Astrocyte (in vitro differentiated cells and primary cell): ENCODE data around the gene TIGAR. TPM values are rescaled to one million over a fixed set of nuclear protein-coding genes. Genes with fewer than 3 reads are reported as not detected.

Experiments
- DNase-seq: peaks from one replicate; pipeline ENCODE4 v3.0.0-alpha.2; 2010; ENCODE audit warnings: low read depth
- FAIRE-seq: peaks from 2 replicates; lab custom pipeline; 2011; peaks lifted over from hg19 to GRCh38; lab: Jason Lieb, UNC
- H2AFZ ChIP-seq: 2 replicates; pipeline ENCODE4 v1.6.0; 2012; ENCODE audit warnings: low read depth, low read length, inconsistent platforms
- H3K27ac ChIP-seq: 2 replicates; pipeline ENCODE4 v1.5.1; 2011; ENCODE audit warnings: low read depth, low read length, inconsistent platforms
- H3K27me3 ChIP-seq: 2 replicates; pipeline ENCODE4 v1.6.0; 2011; ENCODE audit warnings: low read length, inconsistent platforms; ENCODE audit not compliant: insufficient read depth
- H3K36me3 ChIP-seq: 2 replicates; pipeline ENCODE4 v1.5.1; 2011; ENCODE audit warnings: low read length, inconsistent platforms; ENCODE audit not compliant: insufficient read depth
- H3K4me1 ChIP-seq: 2 replicates; pipeline ENCODE4 v1.5.1; 2011; ENCODE audit warnings: low read length, inconsistent platforms; ENCODE audit not compliant: insufficient read depth
- H3K4me2 ChIP-seq: 2 replicates; pipeline ENCODE4 v1.6.0; 2012; ENCODE audit warnings: low read length, inconsistent platforms
- H3K4me3 ChIP-seq: 2 replicates; pipeline ENCODE4 v1.5.1; 2011; ENCODE audit warnings: low read depth, mild to moderate bottlenecking, low read length, inconsistent platforms; ENCODE audit not compliant: insufficient read depth
- H3K79me2 ChIP-seq: 2 replicates; pipeline ENCODE4 v1.6.0; 2012; ENCODE audit warnings: mild to moderate bottlenecking, low read length, inconsistent platforms; ENCODE audit not compliant: insufficient read depth
- H3K9ac ChIP-seq: 2 replicates; pipeline ENCODE4 v1.6.0; 2012; ENCODE audit warnings: mild to moderate bottlenecking, low read length, inconsistent platforms
- H3K9me3 ChIP-seq: 2 replicates; pipeline ENCODE4 v1.5.1; 2012; ENCODE audit warnings: low read depth, mild to moderate bottlenecking, low read length, inconsistent platforms; ENCODE audit not compliant: insufficient read depth
- H4K20me1 ChIP-seq: 2 replicates; pipeline ENCODE4 v1.6.0; 2012; ENCODE audit warnings: low read length, inconsistent platforms; ENCODE audit not compliant: insufficient read depth
- H3K27ac Mint-ChIP-seq: one replicate; pipeline ENCODE4 v1.8.0; 2021; ENCODE audit warnings: mild to moderate bottlenecking, mixed read lengths; ENCODE audit not compliant: unreplicated experiment
- H3K27me3 Mint-ChIP-seq: one replicate; pipeline ENCODE4 v1.8.0; 2021; ENCODE audit warnings: low read depth, mixed read lengths; ENCODE audit not compliant: unreplicated experiment
- H3K36me3 Mint-ChIP-seq: one replicate; pipeline ENCODE4 v1.8.0; 2021; ENCODE audit warnings: low read depth, mixed read lengths; ENCODE audit not compliant: unreplicated experiment
- H3K4me1 Mint-ChIP-seq: one replicate; pipeline ENCODE4 v1.8.0; 2021; ENCODE audit warnings: low read depth, mixed read lengths; ENCODE audit not compliant: unreplicated experiment
- H3K4me3 Mint-ChIP-seq: one replicate; pipeline ENCODE4 v1.8.0; 2021; ENCODE audit warnings: mild to moderate bottlenecking, moderate library complexity, mixed read lengths; ENCODE audit not compliant: unreplicated experiment
- H3K9me3 Mint-ChIP-seq: one replicate; pipeline ENCODE4 v1.8.0; 2021; ENCODE audit warnings: mild to moderate bottlenecking, mixed read lengths; ENCODE audit not compliant: unreplicated experiment
- CTCF ChIP-seq: IDR thresholded peaks from 2 replicates; pipeline ENCODE4 v1.5.1; 2011; ENCODE audit warnings: low read depth, mild to moderate bottlenecking, inconsistent platforms, low read length, moderate library complexity; ENCODE audit not compliant: insufficient read depth
- EZH2 ChIP-seq: IDR thresholded peaks from 2 replicates; pipeline ENCODE4 v1.6.1; 2012; ENCODE audit warnings: mild to moderate bottlenecking, low read length, inconsistent platforms; ENCODE audit not compliant: insufficient read depth
- total RNA-seq: library from RNA; stranded (reverse); gene quantifications from 2 replicates; pipeline ENCODE4 v1.2.1, GENCODE V29; 2021

Gene TIGAR
- total RNA-seq, 1 donor from 2014 or later, result 91.7 TPM

GRCh38 chr12:4289231-4289878 is 31.7 kb upstream of the TIGAR start:
- Histone ChIP-seq H2AFZ (no peak overlapping the region), H3K4me2 (no peak overlapping the region), H3K9me3 (no peaks in the 10 kb centered on the region), H3K36me3 (no peaks in the 10 kb centered on the region), H3K4me1 (no peaks in the 10 kb centered on the region), H3K9ac (no peak overlapping the region), H3K27ac (no peak overlapping the region), H3K79me2 (no peaks in the 10 kb centered on the region), H3K27me3 (peaks cover 11% of the 10 kb centered on the region), H3K4me3 (no peak overlapping the region), H4K20me1 (peaks cover 7% of the 10 kb centered on the region)
- Mint-ChIP-seq H3K4me3 (no peak overlapping the region), H3K36me3 (peaks cover 43% of the 10 kb centered on the region), H3K27ac (no peak overlapping the region), H3K9me3 (no peaks in the 10 kb centered on the region), H3K27me3 (no peaks in the 10 kb centered on the region), H3K4me1 (peaks cover 36% of the 10 kb centered on the region)
- TF ChIP-seq EZH2, result no peak
- TF ChIP-seq CTCF, result no peak
- no peak for FAIRE-seq
- no peak for DNase-seq

- peak overlapping the region; percentile 68 for H3K27ac Mint-ChIP-seq
Measured at GRCh38 chr12:4289998-4290790, 30.8 kb upstream of the TIGAR start.

More at GRCh38 chr12:4289998-4290790, 30.8 kb upstream of the TIGAR start:
- H3K27ac ChIP-seq, result no peak overlapping the region
- H3K9ac ChIP-seq, result no peak overlapping the region
- H3K4me1 ChIP-seq, result no peaks in the 10 kb centered on the region
- H4K20me1 ChIP-seq, result peaks cover 7% of the 10 kb centered on the region
- peaks cover 13% of the 10 kb centered on the region for H3K27me3 ChIP-seq
- Mint-ChIP-seq H3K4me1 (peaks cover 43% of the 10 kb centered on the region), H3K4me3 (peak overlapping the region; percentile 55), H3K27me3 (no peaks in the 10 kb centered on the region), H3K36me3 (peaks cover 42% of the 10 kb centered on the region), H3K9me3 (peaks cover 1% of the 10 kb centered on the region)
- H3K4me3 ChIP-seq, result no peak overlapping the region
- H3K36me3 ChIP-seq, result no peaks in the 10 kb centered on the region
- H3K79me2 ChIP-seq, result no peaks in the 10 kb centered on the region
- no peak for DNase-seq
- TF ChIP-seq CTCF (no peak), EZH2 (no peak)
- no peak overlapping the region for H2AFZ ChIP-seq
- no peak overlapping the region for H3K4me2 ChIP-seq
- H3K9me3 ChIP-seq, result no peaks in the 10 kb centered on the region
- FAIRE-seq, result no peak
